ENCODE results near the gene NPVF.
A peak's percentile ranks its signal among the peaks of the same experiment; 100 is the strongest.

The NPVF gene

GRCh38 chr7:25196132-25196896, 32.0 kb downstream of the NPVF start:
- no peaks in the 10 kb centered on the region for H3K27me3 ChIP-seq (ENCODE audit: control insufficient read depth in 1 of 2, insufficient read depth in 2 of 2, low read length in 2 of 2)
- H3K4me3 ChIP-seq (ENCODE audit: low read length in 2 of 2), result no peak overlapping the region
- H3K27ac ChIP-seq (ENCODE audit: low read length), result no peak overlapping the region
- H3K9me3 ChIP-seq (ENCODE audit: control insufficient read depth in 2 of 2, low read length in 2 of 2), result peaks cover 4 to 10% of the 10 kb centered on the region in 2 donors
- H3K9ac ChIP-seq (ENCODE audit: low read length in 2 of 2), result no peak overlapping the region
- no peaks in the 10 kb centered on the region for H3K36me3 ChIP-seq (ENCODE audit: control insufficient read depth in 2 of 2, insufficient read depth in 2 of 2, low read length in 2 of 2)
- no peaks in the 10 kb centered on the region for H3K4me1 ChIP-seq (ENCODE audit: control insufficient read depth, insufficient read depth, low read length)

GRCh38 chr7:25194036-25194435, 34.2 kb downstream of the NPVF start:
- no peak overlapping the region for H3K9ac ChIP-seq (ENCODE audit: low read length in 2 of 2)
- H3K4me1 ChIP-seq (ENCODE audit: control insufficient read depth, insufficient read depth, low read length), result no peaks in the 10 kb centered on the region
- H3K27me3 ChIP-seq (ENCODE audit: control insufficient read depth in 1 of 2, insufficient read depth in 2 of 2, low read length in 2 of 2), result no peaks in the 10 kb centered on the region
- no peak overlapping the region for H3K27ac ChIP-seq (ENCODE audit: low read length)
- H3K9me3 ChIP-seq (ENCODE audit: control insufficient read depth in 2 of 2, low read length in 2 of 2), result peaks cover 4 to 10% of the 10 kb centered on the region in 2 donors
- no peaks in the 10 kb centered on the region for H3K36me3 ChIP-seq (ENCODE audit: control insufficient read depth in 2 of 2, insufficient read depth in 2 of 2, low read length in 2 of 2)
- no peak overlapping the region for H3K4me3 ChIP-seq (ENCODE audit: low read length in 2 of 2)

GRCh38 chr7:25192043-25192442, 36.2 kb downstream of the NPVF start:
- H3K36me3 ChIP-seq (ENCODE audit: control insufficient read depth in 2 of 2, insufficient read depth in 2 of 2, low read length in 2 of 2), result no peaks in the 10 kb centered on the region
- no peak overlapping the region for H3K27ac ChIP-seq (ENCODE audit: low read length)
- H3K4me1 ChIP-seq (ENCODE audit: control insufficient read depth, insufficient read depth, low read length), result no peaks in the 10 kb centered on the region
- peaks cover 4 to 10% of the 10 kb centered on the region in 2 donors for H3K9me3 ChIP-seq (ENCODE audit: control insufficient read depth in 2 of 2, low read length in 2 of 2)
- H3K9ac ChIP-seq (ENCODE audit: low read length in 2 of 2), result no peak overlapping the region
- H3K27me3 ChIP-seq (ENCODE audit: control insufficient read depth in 1 of 2, insufficient read depth in 2 of 2, low read length in 2 of 2), result peaks cover 0 to 3% of the 10 kb centered on the region in 2 donors
- no peak overlapping the region for H3K4me3 ChIP-seq (ENCODE audit: low read length in 2 of 2)

- Histone ChIP-seq H3K9ac (ENCODE audit: low read length in 2 of 2) (no peak overlapping the region), H3K27ac (ENCODE audit: low read length) (no peak overlapping the region), H3K9me3 (ENCODE audit: control insufficient read depth in 2 of 2, low read length in 2 of 2) (no peaks in the 10 kb centered on the region), H3K4me3 (ENCODE audit: low read length in 2 of 2) (no peak overlapping the region), H3K4me1 (ENCODE audit: control insufficient read depth, insufficient read depth, low read length) (no peaks in the 10 kb centered on the region), H3K27me3 (ENCODE audit: control insufficient read depth in 1 of 2, insufficient read depth in 2 of 2, low read length in 2 of 2) (peaks cover 0 to 3% of the 10 kb centered on the region in 2 donors), H3K36me3 (ENCODE audit: control insufficient read depth in 2 of 2, insufficient read depth in 2 of 2, low read length in 2 of 2) (no peaks in the 10 kb centered on the region)
These were observed 39.1 kb downstream of the NPVF start for GRCh38 chr7:25189197-25189596.

GRCh38 chr7:25187932-25188331, 40.4 kb downstream of the NPVF start:
- no peak overlapping the region for H3K4me3 ChIP-seq (ENCODE audit: low read length in 2 of 2)
- peaks cover 0 to 3% of the 10 kb centered on the region in 2 donors for H3K27me3 ChIP-seq (ENCODE audit: control insufficient read depth in 1 of 2, insufficient read depth in 2 of 2, low read length in 2 of 2)
- H3K27ac ChIP-seq (ENCODE audit: low read length), result no peak overlapping the region
- no peak overlapping the region for H3K9ac ChIP-seq (ENCODE audit: low read length in 2 of 2)
- no peaks in the 10 kb centered on the region for H3K9me3 ChIP-seq (ENCODE audit: control insufficient read depth in 2 of 2, low read length in 2 of 2)
- H3K4me1 ChIP-seq (ENCODE audit: control insufficient read depth, insufficient read depth, low read length), result no peaks in the 10 kb centered on the region
- H3K36me3 ChIP-seq (ENCODE audit: control insufficient read depth in 2 of 2, insufficient read depth in 2 of 2, low read length in 2 of 2), result no peaks in the 10 kb centered on the region

- H3K9me3 ChIP-seq (ENCODE audit: control insufficient read depth in 2 of 2, low read length in 2 of 2), result no peaks in the 10 kb centered on the region
- H3K27ac ChIP-seq (ENCODE audit: low read length), result no peak overlapping the region
- H3K4me3 ChIP-seq (ENCODE audit: low read length in 2 of 2), result no peak overlapping the region
- H3K9ac ChIP-seq (ENCODE audit: low read length in 2 of 2), result no peak overlapping the region
- H3K27me3 ChIP-seq (ENCODE audit: control insufficient read depth in 1 of 2, insufficient read depth in 2 of 2, low read length in 2 of 2), result peaks cover 0 to 3% of the 10 kb centered on the region in 2 donors
- no peaks in the 10 kb centered on the region for H3K36me3 ChIP-seq (ENCODE audit: control insufficient read depth in 2 of 2, insufficient read depth in 2 of 2, low read length in 2 of 2)
- no peaks in the 10 kb centered on the region for H3K4me1 ChIP-seq (ENCODE audit: control insufficient read depth, insufficient read depth, low read length)
These were observed 41.9 kb downstream of the NPVF start for GRCh38 chr7:25186436-25186835.

GRCh38 chr7:25181532-25181931, 46.8 kb downstream of the NPVF start:
- H3K9ac ChIP-seq (ENCODE audit: low read length in 2 of 2), result no peak overlapping the region
- H3K4me3 ChIP-seq (ENCODE audit: low read length in 2 of 2), result no peak overlapping the region
- H3K27ac ChIP-seq (ENCODE audit: low read length), result no peak overlapping the region
- no peaks in the 10 kb centered on the region for H3K36me3 ChIP-seq (ENCODE audit: control insufficient read depth in 2 of 2, insufficient read depth in 2 of 2, low read length in 2 of 2)
- H3K9me3 ChIP-seq (ENCODE audit: control insufficient read depth in 2 of 2, low read length in 2 of 2), result no peaks in the 10 kb centered on the region
- H3K27me3 ChIP-seq (ENCODE audit: control insufficient read depth in 1 of 2, insufficient read depth in 2 of 2, low read length in 2 of 2), result no peaks in the 10 kb centered on the region
- peaks cover 7% of the 10 kb centered on the region for H3K4me1 ChIP-seq (ENCODE audit: control insufficient read depth, insufficient read depth, low read length)

GRCh38 chr7:25180946-25181345, 47.3 kb downstream of the NPVF start:
- Histone ChIP-seq H3K27me3 (ENCODE audit: control insufficient read depth in 1 of 2, insufficient read depth in 2 of 2, low read length in 2 of 2) (no peaks in the 10 kb centered on the region), H3K36me3 (ENCODE audit: control insufficient read depth in 2 of 2, insufficient read depth in 2 of 2, low read length in 2 of 2) (no peaks in the 10 kb centered on the region), H3K4me3 (ENCODE audit: low read length in 2 of 2) (peak overlapping the region; percentile 71 to 83), H3K27ac (ENCODE audit: low read length) (no peak overlapping the region), H3K9ac (ENCODE audit: low read length in 2 of 2) (peak overlapping the region in 1 of 2 donors; percentile 49), H3K4me1 (ENCODE audit: control insufficient read depth, insufficient read depth, low read length) (peaks cover 7% of the 10 kb centered on the region), H3K9me3 (ENCODE audit: control insufficient read depth in 2 of 2, low read length in 2 of 2) (no peaks in the 10 kb centered on the region)

- no peak overlapping the region for H3K27ac ChIP-seq (ENCODE audit: low read length)
These were observed 47.7 kb downstream of the NPVF start for GRCh38 chr7:25180592-25180923.

GRCh38 chr7:25179771-25180591, 48.3 kb downstream of the NPVF start:
- no peaks in the 10 kb centered on the region for H3K27me3 ChIP-seq (ENCODE audit: control insufficient read depth in 1 of 2, insufficient read depth in 2 of 2, low read length in 2 of 2)
- peak overlapping the region; percentile 71 to 83 for H3K4me3 ChIP-seq (ENCODE audit: low read length in 2 of 2)
- no peaks in the 10 kb centered on the region for H3K9me3 ChIP-seq (ENCODE audit: control insufficient read depth in 2 of 2, low read length in 2 of 2)
- peak overlapping the region; percentile 11 for H3K27ac ChIP-seq (ENCODE audit: low read length)
- no peaks in the 10 kb centered on the region for H3K36me3 ChIP-seq (ENCODE audit: control insufficient read depth in 2 of 2, insufficient read depth in 2 of 2, low read length in 2 of 2)
- H3K9ac ChIP-seq (ENCODE audit: low read length in 2 of 2), result peak overlapping the region; percentile 49 to 84
- H3K4me1 ChIP-seq (ENCODE audit: control insufficient read depth, insufficient read depth, low read length), result peaks cover 7% of the 10 kb centered on the region

More at GRCh38 chr7:25180592-25180923, 47.7 kb downstream of the NPVF start:
- H3K27me3 ChIP-seq (ENCODE audit: control insufficient read depth in 1 of 2, insufficient read depth in 2 of 2, low read length in 2 of 2), result no peaks in the 10 kb centered on the region
- H3K9ac ChIP-seq (ENCODE audit: low read length in 2 of 2), result peak overlapping the region; percentile 49 to 75
- peaks cover 7% of the 10 kb centered on the region for H3K4me1 ChIP-seq (ENCODE audit: control insufficient read depth, insufficient read depth, low read length)
- H3K4me3 ChIP-seq (ENCODE audit: low read length in 2 of 2), result peak overlapping the region; percentile 71 to 83
- no peaks in the 10 kb centered on the region for H3K9me3 ChIP-seq (ENCODE audit: control insufficient read depth in 2 of 2, low read length in 2 of 2)
- H3K36me3 ChIP-seq (ENCODE audit: control insufficient read depth in 2 of 2, insufficient read depth in 2 of 2, low read length in 2 of 2), result no peaks in the 10 kb centered on the region

- Histone ChIP-seq H3K27me3 (ENCODE audit: control insufficient read depth in 1 of 2, insufficient read depth in 2 of 2, low read length in 2 of 2) (no peaks in the 10 kb centered on the region), H3K36me3 (ENCODE audit: control insufficient read depth in 2 of 2, insufficient read depth in 2 of 2, low read length in 2 of 2) (no peaks in the 10 kb centered on the region), H3K4me1 (ENCODE audit: control insufficient read depth, insufficient read depth, low read length) (peaks cover 7% of the 10 kb centered on the region), H3K4me3 (ENCODE audit: low read length in 2 of 2) (peak overlapping the region; percentile 71 to 83), H3K27ac (ENCODE audit: low read length) (peak overlapping the region; percentile 11), H3K9me3 (ENCODE audit: control insufficient read depth in 2 of 2, low read length in 2 of 2) (no peaks in the 10 kb centered on the region), H3K9ac (ENCODE audit: low read length in 2 of 2) (peak overlapping the region; percentile 49 to 84)
These were observed 49.0 kb downstream of the NPVF start for GRCh38 chr7:25179325-25179724.
